Measurements from ENCODE around the gene FHOD1. TPM values are rescaled to one million over a fixed set of nuclear protein-coding genes. Genes with fewer than 3 reads are reported as not detected.

Gene FHOD1
- total and polyA plus RNA-seq, 2 of the 13 experiments (the other 11 are each of a cell fraction or from before 2014, with no cell fraction given): 20.0 to 20.8 TPM

DNA sequence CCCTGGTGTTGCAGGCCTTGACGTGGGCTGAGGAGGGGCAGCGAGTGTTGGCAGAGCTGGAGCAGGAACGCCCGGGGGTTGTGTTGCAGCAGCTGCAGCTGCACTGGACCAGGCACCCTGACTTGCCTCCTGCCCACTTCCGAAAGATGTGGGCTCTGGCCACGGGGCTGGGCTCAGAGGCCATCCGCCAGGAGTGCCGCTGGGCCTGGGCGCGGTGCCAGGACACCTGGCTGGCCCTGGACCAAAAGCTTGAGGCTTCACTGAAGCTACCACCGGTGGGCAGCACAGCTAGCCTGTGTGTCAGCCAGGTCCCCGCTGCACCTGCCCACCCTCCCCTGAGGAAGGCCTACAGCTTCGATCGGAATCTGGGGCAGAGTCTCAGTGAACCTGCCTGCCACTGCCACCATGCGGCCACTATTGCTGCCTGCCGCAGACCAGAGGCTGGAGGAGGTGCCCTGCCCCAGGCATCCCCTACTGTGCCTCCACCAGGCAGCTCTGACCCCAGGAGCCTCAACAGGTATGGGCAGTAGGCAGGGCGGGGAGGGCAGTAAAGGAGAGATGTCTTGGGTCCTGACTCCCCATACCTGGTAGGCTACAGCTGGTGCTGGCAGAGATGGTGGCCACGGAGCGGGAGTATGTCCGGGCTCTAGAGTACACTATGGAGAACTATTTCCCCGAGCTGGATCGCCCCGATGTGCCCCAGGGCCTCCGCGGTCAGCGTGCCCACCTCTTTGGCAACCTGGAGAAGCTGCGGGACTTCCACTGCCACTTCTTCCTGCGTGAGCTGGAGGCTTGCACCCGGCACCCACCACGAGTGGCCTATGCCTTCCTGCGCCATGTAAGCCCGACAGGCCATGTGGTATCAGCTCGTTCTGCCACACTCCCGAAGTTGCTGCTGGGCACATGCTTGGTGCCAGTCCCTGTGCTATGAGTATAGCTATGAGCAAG is 37.7 kb upstream of the FHOD1 start (continued):
- TF ChIP-seq, protein P1, sequence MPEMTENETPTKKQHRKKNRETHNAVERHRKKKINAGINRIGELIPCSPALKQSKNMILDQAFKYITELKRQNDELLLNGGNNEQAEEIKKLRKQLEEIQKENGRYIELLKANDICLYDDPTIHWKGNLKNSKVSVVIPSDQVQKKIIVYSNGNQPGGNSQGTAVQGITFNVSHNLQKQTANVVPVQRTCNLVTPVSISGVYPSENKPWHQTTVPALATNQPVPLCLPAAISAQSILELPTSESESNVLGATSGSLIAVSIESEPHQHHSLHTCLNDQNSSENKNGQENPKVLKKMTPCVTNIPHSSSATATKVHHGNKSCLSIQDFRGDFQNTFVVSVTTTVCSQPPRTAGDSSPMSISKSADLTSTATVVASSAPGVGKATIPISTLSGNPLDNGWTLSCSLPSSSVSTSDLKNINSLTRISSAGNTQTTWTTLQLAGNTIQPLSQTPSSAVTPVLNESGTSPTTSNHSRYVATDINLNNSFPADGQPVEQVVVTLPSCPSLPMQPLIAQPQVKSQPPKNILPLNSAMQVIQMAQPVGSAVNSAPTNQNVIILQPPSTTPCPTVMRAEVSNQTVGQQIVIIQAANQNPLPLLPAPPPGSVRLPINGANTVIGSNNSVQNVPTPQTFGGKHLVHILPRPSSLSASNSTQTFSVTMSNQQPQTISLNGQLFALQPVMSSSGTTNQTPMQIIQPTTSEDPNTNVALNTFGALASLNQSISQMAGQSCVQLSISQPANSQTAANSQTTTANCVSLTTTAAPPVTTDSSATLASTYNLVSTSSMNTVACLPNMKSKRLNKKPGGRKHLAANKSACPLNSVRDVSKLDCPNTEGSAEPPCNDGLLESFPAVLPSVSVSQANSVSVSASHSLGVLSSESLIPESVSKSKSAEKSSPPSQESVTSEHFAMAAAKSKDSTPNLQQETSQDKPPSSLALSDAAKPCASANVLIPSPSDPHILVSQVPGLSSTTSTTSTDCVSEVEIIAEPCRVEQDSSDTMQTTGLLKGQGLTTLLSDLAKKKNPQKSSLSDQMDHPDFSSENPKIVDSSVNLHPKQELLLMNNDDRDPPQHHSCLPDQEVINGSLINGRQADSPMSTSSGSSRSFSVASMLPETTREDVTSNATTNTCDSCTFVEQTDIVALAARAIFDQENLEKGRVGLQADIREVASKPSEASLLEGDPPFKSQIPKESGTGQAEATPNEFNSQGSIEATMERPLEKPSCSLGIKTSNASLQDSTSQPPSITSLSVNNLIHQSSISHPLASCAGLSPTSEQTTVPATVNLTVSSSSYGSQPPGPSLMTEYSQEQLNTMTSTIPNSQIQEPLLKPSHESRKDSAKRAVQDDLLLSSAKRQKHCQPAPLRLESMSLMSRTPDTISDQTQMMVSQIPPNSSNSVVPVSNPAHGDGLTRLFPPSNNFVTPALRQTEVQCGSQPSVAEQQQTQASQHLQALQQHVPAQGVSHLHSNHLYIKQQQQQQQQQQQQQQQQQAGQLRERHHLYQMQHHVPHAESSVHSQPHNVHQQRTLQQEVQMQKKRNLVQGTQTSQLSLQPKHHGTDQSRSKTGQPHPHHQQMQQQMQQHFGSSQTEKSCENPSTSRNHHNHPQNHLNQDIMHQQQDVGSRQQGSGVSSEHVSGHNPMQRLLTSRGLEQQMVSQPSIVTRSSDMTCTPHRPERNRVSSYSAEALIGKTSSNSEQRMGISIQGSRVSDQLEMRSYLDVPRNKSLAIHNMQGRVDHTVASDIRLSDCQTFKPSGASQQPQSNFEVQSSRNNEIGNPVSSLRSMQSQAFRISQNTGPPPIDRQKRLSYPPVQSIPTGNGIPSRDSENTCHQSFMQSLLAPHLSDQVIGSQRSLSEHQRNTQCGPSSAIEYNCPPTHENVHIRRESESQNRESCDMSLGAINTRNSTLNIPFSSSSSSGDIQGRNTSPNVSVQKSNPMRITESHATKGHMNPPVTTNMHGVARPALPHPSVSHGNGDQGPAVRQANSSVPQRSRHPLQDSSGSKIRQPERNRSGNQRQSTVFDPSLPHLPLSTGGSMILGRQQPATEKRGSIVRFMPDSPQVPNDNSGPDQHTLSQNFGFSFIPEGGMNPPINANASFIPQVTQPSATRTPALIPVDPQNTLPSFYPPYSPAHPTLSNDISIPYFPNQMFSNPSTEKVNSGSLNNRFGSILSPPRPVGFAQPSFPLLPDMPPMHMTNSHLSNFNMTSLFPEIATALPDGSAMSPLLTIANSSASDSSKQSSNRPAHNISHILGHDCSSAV (CRISPR knock-in tag; IDR thresholded peaks at IDR 0.05; ENCODE audit: borderline replicate concordance): no peak
- TF ChIP-seq, protein P2, sequence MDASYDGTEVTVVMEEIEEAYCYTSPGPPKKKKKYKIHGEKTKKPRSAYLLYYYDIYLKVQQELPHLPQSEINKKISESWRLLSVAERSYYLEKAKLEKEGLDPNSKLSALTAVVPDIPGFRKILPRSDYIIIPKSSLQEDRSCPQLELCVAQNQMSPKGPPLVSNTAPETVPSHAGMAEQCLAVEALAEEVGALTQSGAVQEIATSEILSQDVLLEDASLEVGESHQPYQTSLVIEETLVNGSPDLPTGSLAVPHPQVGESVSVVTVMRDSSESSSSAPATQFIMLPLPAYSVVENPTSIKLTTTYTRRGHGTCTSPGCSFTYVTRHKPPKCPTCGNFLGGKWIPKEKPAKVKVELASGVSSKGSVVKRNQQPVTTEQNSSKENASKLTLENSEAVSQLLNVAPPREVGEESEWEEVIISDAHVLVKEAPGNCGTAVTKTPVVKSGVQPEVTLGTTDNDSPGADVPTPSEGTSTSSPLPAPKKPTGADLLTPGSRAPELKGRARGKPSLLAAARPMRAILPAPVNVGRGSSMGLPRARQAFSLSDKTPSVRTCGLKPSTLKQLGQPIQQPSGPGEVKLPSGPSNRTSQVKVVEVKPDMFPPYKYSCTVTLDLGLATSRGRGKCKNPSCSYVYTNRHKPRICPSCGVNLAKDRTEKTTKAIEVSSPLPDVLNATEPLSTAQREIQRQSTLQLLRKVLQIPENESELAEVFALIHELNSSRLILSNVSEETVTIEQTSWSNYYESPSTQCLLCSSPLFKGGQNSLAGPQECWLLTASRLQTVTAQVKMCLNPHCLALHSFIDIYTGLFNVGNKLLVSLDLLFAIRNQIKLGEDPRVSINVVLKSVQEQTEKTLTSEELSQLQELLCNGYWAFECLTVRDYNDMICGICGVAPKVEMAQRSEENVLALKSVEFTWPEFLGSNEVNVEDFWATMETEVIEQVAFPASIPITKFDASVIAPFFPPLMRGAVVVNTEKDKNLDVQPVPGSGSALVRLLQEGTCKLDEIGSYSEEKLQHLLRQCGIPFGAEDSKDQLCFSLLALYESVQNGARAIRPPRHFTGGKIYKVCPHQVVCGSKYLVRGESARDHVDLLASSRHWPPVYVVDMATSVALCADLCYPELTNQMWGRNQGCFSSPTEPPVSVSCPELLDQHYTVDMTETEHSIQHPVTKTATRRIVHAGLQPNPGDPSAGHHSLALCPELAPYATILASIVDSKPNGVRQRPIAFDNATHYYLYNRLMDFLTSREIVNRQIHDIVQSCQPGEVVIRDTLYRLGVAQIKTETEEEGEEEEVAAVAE (CRISPR knock-in tag; IDR thresholded peaks at IDR 0.05; ENCODE audit: borderline replicate concordance): no peak
- TF ChIP-seq RXRA (CRISPR knock-in tag; IDR thresholded peaks at IDR 0.05) (peak; percentile 83), IRF2 (CRISPR knock-in tag; IDR thresholded peaks at IDR 0.05) (no peak), MLLT10 (CRISPR knock-in tag; IDR thresholded peaks at IDR 0.05) (no peak), ZNF333 (CRISPR knock-in tag; IDR thresholded peaks at IDR 0.05; ENCODE audit: borderline replicate concordance) (no peak), ZNF598 (CRISPR knock-in tag; IDR thresholded peaks at IDR 0.05; ENCODE audit: borderline replicate concordance) (no peak), ZNF296 (CRISPR knock-in tag; conservative IDR thresholded peaks at IDR 0.05) (no peak), ZNF720 (CRISPR knock-in tag; IDR thresholded peaks at IDR 0.05) (no peak), SYNCRIP (IDR thresholded peaks at IDR 0.05; ENCODE audit: insufficient read depth, low read depth, low read length) (no peak), WIZ (CRISPR knock-in tag; IDR thresholded peaks at IDR 0.05) (no peak), ARID2 (CRISPR knock-in tag; IDR thresholded peaks at IDR 0.05; ENCODE audit: borderline replicate concordance) (no peak), NCOA1 (CRISPR knock-in tag; IDR thresholded peaks at IDR 0.05) (no peak)
- TF ChIP-seq, protein P3, sequence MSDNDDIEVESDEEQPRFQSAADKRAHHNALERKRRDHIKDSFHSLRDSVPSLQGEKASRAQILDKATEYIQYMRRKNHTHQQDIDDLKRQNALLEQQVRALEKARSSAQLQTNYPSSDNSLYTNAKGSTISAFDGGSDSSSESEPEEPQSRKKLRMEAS (IDR thresholded peaks at IDR 0.05): peak; percentile 53; the same call in 1 of the 2 replicates
